PC-9 (cell line): ENCODE data around the gene SALL4.

Experiments
- EZH2 ChIP-seq: fragments of 200-600 bp; sonication (generic); IDR thresholded peaks from 2 replicates; pipeline ENCODE4 v1.8.0; 2017; ENCODE audit warnings: antibody characterized with exemption, low read depth
- TF ChIP-seq, protein P1 (sequence below): fragments of 200-600 bp; sonication (generic); conservative IDR thresholded peaks from 2 replicates; pipeline ENCODE4 v1.6.1; 2017; ENCODE audit warnings: mixed run types, antibody characterized with exemption, mild to moderate bottlenecking, moderate library complexity

- TF ChIP-seq, protein P1, sequence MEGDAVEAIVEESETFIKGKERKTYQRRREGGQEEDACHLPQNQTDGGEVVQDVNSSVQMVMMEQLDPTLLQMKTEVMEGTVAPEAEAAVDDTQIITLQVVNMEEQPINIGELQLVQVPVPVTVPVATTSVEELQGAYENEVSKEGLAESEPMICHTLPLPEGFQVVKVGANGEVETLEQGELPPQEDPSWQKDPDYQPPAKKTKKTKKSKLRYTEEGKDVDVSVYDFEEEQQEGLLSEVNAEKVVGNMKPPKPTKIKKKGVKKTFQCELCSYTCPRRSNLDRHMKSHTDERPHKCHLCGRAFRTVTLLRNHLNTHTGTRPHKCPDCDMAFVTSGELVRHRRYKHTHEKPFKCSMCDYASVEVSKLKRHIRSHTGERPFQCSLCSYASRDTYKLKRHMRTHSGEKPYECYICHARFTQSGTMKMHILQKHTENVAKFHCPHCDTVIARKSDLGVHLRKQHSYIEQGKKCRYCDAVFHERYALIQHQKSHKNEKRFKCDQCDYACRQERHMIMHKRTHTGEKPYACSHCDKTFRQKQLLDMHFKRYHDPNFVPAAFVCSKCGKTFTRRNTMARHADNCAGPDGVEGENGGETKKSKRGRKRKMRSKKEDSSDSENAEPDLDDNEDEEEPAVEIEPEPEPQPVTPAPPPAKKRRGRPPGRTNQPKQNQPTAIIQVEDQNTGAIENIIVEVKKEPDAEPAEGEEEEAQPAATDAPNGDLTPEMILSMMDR: no peak
- no peak for TF ChIP-seq EZH2
Measured at GRCh38 chr20:51807720-51808250, 5.5 kb upstream of the SALL4 start.
